ENCODE results near the gene HPS4.
"Not testable (repeated sequence)": the region's sequence is repeated elsewhere in the genome, so short reads cannot be mapped to it uniquely, and the experiment has no call there.

HPS4 gene

DNA sequence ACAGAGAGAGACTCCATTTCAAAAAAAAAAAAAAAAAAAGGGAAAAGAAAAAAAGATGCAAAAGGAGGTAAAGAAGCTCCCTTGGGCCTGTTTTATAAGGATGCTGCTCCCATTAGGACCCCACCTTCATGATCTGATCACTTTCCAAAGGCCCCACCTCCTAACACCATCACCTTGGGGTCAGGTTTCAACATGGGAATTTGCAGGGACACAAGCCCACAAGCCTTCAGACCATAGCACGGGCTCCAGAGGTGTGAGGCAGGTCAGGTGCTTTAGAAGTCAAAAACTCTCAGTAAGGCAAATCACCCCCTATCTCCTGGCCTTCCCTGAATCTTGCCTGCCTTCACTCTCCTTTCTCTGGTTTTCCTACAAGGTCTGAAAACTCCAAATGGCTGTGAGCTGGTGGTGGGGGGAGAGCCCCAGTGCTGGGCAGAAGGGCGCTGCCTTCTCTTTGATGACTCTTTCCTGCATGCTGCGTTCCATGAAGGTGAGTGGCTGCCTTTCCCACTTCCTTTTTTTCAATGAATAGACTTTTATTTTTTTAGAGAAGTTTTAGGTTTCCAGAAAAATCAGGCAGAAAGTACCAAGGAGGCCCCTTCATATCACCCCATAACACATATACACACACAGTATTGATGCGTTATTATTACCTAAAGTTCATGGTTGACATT lies 41.4 kb downstream of the HPS4 start:
- DNase-seq (ENCODE audit: low read depth): no peak
- H3K4me3 ChIP-seq (ENCODE audit: control insufficient read depth, low read depth, low read length): no peak overlapping the region
- TF ChIP-seq, protein P1, sequence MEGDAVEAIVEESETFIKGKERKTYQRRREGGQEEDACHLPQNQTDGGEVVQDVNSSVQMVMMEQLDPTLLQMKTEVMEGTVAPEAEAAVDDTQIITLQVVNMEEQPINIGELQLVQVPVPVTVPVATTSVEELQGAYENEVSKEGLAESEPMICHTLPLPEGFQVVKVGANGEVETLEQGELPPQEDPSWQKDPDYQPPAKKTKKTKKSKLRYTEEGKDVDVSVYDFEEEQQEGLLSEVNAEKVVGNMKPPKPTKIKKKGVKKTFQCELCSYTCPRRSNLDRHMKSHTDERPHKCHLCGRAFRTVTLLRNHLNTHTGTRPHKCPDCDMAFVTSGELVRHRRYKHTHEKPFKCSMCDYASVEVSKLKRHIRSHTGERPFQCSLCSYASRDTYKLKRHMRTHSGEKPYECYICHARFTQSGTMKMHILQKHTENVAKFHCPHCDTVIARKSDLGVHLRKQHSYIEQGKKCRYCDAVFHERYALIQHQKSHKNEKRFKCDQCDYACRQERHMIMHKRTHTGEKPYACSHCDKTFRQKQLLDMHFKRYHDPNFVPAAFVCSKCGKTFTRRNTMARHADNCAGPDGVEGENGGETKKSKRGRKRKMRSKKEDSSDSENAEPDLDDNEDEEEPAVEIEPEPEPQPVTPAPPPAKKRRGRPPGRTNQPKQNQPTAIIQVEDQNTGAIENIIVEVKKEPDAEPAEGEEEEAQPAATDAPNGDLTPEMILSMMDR (IDR thresholded peaks at IDR 0.05; ENCODE audit: control insufficient read depth, insufficient read depth, low read depth, low read length, missing control alignments): no peak

DNA sequence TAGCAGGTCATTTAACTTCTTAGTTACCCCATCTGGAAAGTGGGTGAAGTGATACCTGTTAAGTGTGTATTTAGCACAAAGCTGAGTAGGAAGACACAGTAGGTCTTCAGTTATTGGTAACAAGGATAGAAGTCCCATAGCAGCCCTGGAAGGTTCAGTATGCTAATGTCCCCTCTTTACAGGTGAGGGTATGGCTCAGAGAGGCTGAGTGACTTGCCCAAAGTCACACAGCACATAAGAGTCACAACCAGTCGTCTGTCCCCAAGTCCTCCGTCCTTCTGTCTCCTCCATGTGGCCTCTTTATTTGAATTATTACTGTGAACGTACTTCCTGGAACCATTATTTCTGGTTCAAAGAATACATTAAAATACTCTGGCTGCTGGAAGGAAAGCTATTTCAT lies 44.0 kb downstream of the HPS4 start:
- no peak for DNase-seq (ENCODE audit: low read depth)
- TF ChIP-seq, protein P1 (IDR thresholded peaks at IDR 0.05; ENCODE audit: control insufficient read depth, insufficient read depth, low read depth, low read length, missing control alignments): no peak
- H3K4me3 ChIP-seq (ENCODE audit: control insufficient read depth, low read depth, low read length): no peak overlapping the region

DNA sequence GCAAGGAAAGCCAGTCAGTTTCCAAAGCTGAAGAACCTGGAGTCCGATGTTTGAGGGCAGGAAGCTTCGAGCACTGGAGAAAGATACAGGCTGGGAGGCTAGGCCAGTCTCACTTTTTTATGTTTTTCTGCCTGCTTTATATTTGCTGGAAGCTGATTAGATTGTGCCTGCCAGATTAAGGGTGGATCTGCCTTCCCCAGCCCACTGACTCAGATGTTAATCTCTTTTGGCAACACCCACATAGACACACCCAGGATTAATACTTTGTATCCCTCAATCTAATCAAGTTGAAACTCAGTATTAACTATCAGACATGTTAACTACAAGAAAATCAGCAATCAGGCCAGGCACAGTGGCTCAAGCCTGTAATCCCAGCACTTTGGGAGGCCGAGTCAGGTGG lies 44.8 kb downstream of the HPS4 start:
- H3K4me3 ChIP-seq (ENCODE audit: control insufficient read depth, low read depth, low read length); DNase-seq (ENCODE audit: low read depth): not testable (repeated sequence)

DNA sequence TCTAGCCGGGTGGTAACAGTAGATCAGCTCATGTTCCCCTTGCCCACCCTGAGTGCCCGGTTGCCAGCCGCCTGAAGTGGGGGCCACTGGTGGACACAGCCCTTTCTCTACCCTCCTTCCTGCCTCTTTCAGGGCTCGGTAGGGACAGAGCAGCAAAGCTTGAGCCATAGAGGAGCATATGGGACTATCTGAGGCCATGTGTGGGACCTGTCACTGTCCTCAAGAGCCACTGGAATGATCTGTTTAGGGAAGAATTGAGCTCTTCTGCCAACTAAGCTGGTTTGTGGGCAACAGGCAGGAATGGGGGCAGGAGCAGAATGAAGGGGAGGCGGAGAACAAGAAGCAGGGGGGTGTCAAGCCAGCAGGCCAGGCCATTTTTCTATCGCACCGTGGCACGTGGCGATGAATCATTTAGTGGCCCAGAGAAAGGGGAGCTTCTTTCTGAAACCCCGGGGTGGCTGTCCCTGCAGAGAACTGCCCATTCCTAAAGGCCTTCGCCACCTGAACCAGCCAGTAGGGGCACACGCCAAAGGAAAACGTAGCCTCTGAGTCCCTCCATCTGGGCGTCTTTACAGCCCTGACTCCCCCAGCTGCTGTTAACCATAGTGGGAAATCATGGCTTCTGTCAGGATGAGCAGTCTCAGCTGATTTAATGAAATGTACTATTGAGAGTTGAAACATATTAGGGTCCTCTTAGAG lies 45.7 kb downstream of the HPS4 start:
- DNase-seq (ENCODE audit: low read depth): no peak
- H3K4me3 ChIP-seq (ENCODE audit: control insufficient read depth, low read depth, low read length): no peak overlapping the region
- TF ChIP-seq, protein P1 (IDR thresholded peaks at IDR 0.05; ENCODE audit: control insufficient read depth, insufficient read depth, low read depth, low read length, missing control alignments): no peak

DNA sequence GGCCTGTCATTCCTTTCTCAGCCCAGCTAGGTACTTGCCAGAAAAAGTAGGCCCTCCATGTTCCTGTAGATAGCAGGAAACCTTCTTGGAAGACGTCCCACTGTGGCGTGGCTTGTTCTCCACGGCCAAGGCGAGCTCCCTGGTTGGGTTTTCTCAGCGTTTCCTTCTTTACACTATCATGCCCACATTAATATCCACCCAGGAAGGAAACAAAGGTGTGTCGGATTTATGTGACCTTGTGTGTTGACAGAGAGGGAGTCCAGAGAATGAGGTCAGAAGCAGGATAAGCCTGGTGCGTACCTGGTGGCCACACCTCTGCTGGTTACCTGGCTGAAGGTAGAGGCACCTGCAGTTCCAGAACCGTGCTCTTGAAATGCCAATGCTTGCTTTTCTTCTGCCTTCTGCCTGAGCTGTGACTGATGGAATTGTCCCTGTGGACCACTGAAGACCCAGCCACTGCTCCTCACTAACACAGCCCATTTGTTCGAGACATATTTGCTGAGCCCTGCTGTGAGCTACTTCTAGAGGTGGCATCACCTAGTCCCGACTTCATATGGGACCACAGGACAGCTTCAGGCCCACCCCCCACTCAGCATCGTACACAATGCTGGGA lies 46.6 kb downstream of the HPS4 start:
- TF ChIP-seq, protein P1 (IDR thresholded peaks at IDR 0.05; ENCODE audit: control insufficient read depth, insufficient read depth, low read depth, low read length, missing control alignments): no peak
- no peak overlapping the region for H3K4me3 ChIP-seq (ENCODE audit: control insufficient read depth, low read depth, low read length)
- DNase-seq (ENCODE audit: low read depth): no peak

DNA sequence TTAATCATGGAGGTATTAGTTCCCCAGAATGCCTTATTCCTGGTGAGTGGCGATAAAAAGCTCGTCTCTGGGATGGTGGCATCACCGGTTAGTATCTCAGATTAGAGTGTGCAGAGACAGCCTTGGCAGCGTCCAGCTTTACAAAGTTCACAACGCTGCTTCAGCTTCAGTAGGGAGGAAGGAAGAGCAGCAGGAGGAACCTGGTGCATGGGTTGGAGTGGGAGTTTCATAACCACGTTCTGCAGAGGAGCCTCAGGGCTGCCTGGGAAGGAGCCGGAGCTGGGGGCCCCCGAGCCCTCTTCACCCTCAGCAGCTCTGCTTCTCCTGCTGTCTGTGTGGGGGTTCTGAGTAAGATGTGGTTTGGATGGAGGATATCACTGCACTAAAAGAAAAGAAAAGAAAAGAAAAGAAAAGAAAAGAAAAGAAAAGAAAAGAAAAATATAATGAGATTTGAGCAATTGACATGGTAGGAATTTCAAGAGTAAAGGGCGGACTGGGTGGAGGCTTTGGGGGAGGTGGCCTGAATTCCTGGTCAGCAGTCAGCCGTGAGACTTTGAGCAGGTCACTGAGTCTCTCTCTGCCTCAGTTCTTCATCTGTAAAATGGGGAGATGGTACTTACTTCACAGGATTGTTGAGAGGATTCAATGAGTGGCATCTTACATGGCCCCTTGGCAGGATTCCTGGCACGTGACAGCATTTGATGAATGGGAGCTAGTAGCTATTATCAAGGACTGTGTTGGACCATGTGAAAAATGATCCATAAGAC lies 48.1 kb downstream of the HPS4 start:
- TF ChIP-seq, protein P1 (IDR thresholded peaks at IDR 0.05; ENCODE audit: control insufficient read depth, insufficient read depth, low read depth, low read length, missing control alignments): no peak
- H3K4me3 ChIP-seq (ENCODE audit: control insufficient read depth, low read depth, low read length): no peak overlapping the region
- DNase-seq (ENCODE audit: low read depth): no peak
